HG02973 (cell line): Measurements from ENCODE around the gene OARD1.
"Not testable (repeated sequence)": the region's sequence is repeated elsewhere in the genome, so short reads cannot be mapped to it uniquely, and the experiment has no call there.

Experiments used
- ATAC-seq: cut with Tn5 transposase; IDR thresholded peaks from one replicate; pipeline ENCODE4 v1.9.1; 2021; ENCODE audit warnings: moderate library complexity; ENCODE audit not compliant: unreplicated experiment

The OARD1 gene

DNA sequence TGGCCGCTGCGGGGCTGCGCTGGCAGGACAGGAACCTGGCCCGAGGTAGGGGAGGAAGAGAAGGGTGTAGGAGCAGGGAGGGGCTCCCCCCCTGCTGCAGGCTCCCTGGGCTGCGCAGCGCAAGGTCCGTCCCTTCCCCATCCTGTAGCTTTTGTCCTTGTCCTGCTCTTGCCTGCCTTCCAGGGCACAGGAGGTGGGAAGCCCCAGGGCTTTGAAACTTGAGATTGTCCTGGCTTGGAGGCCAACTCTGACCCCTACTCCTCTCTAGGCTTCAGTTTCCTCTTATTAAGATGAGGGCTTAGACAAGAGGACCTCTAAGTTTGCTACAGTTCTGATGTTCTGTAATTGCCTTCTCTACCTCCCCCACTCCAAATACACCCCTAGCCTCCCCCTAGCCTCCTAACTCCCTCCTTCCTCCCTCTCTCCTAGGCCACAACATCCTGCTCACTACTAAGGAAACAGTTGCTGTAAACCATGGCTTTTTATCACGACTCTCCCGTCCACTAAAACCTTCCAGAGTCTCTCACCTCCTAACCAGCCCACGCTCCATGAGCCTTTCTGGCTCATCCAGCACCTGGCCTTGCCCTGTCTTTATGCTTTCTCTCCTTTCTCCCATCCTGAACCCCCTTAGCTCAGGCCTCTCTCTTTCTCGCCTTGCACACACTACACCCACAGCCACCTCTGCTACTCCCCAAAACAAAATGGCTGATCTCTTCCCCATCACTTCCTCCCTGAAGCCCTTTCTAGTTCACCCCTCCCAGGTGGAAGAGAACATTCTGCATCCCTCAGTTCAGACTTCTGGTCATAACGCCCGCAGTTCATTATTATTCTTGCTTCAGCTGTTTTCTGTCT, 43.4 kb downstream of the OARD1 start:
- ATAC-seq: no peak

DNA sequence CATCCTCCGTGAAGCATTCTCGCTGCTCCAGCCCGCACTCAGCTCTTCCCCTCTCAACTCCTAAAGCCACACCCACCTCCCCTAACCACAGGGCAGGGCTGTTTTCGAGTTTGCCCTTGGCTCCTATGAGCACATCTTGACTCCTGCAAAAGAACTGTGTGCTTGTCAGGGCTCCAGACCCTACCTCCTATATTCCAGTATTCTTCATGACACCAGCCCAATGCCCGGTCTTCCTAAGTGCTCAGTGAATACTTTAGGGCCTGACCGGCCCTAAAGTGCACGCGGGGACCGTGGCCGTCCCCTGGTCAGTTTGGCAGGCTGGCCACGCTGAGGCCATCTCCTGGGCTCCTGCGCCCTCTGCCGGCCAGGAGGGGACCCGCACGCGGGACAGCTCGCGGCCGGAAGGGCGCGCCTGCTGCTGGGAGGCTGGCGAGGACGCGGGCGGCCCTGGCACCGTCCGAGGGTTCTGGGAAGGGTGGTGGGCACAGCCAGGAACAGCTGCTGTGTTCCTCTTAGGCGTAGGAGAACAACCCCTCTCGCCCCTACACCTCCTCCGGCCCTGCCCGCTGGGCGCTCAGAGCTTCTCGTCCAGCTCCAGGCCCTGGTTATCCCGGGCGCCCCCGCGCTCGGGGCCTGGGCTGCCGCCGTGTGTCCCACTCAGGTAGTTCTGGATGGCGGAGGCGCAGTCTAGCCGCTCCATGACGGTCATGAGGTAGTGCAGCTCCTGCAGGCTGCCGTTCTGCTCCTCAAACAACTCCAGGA, 44.2 kb downstream of the OARD1 start:
- ATAC-seq: peak; percentile 69

DNA sequence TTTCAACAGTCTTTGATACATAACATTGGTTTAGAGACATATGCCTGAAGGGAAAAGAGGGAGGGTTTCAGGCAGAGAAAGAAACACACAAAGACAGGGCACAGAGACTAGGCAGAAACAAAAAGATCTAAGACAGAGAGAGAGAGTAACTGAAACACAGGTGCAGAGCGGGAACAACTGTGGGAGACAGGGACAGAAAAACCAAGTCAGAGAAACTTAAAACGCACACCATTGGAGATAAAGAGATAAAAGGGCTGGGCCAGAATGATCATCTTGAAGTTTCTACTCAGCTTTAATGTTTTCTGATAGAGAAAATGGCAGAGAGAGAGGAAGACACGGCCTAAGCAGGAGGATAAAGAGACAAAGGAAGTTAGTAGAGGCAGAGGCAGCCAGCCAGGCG, 44.9 kb downstream of the OARD1 start:
- no peak for ATAC-seq

DNA sequence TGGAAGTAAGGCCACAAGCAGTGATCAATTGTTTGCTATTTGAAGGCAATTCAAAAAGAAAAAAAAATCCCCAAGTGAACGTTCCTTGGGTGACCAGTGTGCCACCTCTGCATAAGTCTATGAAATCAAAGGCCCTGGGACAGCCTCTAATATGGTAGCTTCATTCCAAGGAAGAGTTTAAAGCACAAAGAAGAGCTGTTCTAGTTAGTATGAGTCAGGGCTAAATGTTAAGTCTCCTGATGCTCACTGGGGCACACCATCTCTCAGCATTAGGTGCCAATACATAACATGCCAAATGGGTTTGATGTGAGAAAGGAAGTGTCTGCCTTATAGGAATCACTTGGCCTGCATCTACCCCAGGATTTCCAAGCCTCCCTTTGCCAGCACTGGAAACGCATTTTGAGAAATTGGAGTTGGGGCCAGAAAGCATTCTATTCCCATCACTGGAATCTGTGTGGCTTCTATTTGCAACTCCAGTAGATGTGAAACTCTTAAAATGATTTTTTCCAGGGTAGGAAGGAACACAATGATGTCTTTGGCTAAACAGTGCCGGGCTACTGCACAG, 46.1 kb downstream of the OARD1 start:
- no peak for ATAC-seq

DNA sequence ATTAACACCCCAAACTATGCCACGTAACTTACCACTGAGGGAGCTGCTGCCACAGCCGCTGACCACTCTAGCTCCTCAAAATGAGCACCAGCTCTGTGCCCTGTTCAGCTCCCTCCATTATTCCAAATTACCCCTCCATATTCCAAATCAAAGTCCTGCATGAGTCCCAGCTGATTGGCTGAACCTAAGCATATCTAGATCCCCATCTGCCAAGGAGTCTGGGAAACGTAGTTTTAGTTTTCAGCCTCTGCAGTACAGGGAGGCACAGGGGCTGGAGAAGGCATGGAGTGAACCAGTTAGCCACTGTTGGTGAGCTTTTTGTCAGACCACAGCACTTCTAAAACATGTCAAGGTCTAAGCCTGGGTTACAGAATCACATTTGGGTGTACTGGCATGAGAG, 49.0 kb downstream of the OARD1 start:
- no peak for ATAC-seq

DNA sequence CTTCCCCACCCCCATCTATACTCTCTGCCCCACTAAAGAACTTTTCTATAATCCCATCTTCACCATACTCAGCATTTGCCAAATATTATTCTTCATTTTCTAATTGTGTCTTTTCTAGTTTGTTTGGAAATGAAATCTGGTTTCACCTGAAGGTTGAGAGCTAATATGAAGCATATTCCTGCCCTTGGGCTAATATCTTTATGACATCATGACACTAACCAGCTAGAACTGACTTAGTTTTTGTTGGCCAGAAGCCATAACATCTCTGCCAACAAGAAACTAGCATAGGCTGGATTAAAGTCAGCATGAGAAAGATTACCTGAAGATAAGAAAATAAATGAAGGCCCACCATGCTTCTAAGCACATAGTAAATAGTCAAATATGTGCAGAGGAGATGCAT, 49.9 kb downstream of the OARD1 start:
- no peak for ATAC-seq

DNA sequence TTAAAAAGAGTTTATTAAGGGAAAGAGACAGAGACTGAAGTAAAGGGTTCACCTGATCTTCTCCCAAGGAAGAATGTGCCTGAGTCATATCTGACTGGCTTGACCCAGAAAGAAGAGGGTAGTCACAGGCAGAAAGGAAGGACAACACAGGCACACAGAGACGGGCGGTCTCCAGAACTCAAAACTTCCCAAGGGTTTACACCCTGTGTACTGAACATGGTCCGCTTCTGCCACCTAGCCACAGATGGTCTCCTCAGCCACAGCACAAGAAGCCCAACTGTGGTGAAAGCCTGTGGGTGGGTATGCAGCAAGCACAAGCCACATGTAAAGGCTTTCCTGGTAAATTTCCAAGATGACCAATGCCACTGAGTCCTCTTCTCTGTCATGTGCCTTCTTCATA, 50.3 kb downstream of the OARD1 start:
- ATAC-seq: no peak

DNA sequence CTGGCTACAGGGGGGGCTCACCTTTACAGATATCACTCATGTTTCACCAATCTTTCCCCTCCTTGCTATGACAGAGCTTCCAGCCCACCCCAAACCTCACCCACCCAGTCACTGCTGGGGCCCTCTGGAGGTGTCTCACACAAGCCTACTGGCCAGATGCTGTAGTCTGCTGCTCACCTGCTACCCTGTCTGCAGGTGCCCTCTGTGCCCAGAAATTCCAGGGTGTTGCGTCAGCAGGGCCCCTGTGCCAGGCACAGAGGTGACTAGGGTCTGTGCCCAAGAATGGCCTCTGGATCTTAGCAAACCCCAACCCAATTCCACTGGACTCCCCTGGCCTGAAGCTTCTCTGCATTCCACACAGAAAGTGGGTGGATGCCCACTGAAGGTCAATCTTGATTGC, 54.5 kb downstream of the OARD1 start:
- ATAC-seq: no peak

DNA sequence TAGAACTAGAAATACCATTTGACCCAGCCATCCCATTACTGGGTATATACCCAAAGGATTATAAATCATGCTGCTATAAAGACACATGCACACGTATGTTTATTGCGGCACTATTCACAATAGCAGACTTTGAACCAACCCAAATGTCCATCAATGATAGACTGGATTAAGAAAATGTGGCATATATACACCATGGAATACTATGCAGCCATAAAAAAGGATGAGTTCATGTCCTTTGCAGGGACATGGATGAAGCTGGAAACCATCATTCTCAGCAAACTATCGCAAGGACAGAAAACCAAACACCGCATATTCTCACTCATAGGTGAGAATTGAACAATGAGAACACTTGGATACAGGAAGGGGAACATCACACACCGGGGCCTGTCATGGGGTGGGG, 56.3 kb downstream of the OARD1 start:
- not testable (repeated sequence) for ATAC-seq

DNA sequence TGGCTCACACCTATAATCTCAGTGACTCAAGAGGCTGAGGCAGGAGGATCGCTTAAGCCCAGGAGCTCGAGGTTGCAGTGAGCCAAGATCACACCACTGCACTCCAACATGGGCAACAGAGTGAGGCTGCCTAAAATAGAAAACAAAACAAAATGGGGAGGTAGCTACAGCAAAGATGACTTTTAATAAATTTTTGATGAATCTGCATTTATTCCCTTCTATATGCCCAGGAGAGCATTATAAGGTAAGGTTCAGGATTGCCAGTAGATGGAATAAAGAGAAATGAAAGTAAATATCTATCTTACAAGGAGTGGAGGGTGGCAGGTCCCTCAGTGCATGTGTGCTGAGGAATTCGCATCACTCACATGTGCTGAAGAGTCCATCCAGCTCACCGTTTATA, 57.4 kb downstream of the OARD1 start:
- no peak for ATAC-seq
